ENCODE measurements around the gene SMIM20. TPM values are rescaled to one million over a fixed set of nuclear protein-coding genes. Genes with fewer than 3 reads are reported as not detected.

The SMIM20 gene
- total RNA-seq, 1 donor from 2014 or later = 25.2 TPM

DNA sequence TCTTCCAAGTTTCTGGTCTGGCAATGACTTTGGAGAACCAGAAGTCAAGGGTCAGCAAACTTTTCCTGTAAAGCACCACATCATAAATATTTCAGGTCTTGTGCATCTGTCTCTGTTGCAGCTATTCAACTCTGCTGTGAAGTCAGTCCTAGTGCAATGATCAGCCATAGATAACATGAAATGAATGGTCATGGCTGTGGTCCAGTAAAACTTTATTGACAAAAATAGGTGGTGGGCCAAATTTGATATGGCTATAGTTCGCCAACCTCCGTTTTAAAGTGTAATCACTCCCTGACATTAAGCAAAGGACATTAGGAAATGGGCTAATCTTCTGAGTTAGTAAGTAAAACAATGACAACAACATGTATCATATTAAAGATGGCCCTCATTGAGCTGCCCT, 30.5 kb upstream of the SMIM20 start:
- no peak for ATAC-seq
- no peak for DNase-seq
- Histone ChIP-seq H3K36me3 (no peaks in the 10 kb centered on the region), H3K27me3 (no peaks in the 10 kb centered on the region), H3K4me3 (no peak overlapping the region), H3K4me1 (peaks cover 5% of the 10 kb centered on the region), H3K27ac (no peak overlapping the region), H3K9me3 (no peaks in the 10 kb centered on the region)
- intact Hi-C loops (cut with DNase I) = no loop called here
- TF ChIP-seq, protein P1, sequence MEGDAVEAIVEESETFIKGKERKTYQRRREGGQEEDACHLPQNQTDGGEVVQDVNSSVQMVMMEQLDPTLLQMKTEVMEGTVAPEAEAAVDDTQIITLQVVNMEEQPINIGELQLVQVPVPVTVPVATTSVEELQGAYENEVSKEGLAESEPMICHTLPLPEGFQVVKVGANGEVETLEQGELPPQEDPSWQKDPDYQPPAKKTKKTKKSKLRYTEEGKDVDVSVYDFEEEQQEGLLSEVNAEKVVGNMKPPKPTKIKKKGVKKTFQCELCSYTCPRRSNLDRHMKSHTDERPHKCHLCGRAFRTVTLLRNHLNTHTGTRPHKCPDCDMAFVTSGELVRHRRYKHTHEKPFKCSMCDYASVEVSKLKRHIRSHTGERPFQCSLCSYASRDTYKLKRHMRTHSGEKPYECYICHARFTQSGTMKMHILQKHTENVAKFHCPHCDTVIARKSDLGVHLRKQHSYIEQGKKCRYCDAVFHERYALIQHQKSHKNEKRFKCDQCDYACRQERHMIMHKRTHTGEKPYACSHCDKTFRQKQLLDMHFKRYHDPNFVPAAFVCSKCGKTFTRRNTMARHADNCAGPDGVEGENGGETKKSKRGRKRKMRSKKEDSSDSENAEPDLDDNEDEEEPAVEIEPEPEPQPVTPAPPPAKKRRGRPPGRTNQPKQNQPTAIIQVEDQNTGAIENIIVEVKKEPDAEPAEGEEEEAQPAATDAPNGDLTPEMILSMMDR (IDR thresholded peaks at IDR 0.05) = no peak

DNA sequence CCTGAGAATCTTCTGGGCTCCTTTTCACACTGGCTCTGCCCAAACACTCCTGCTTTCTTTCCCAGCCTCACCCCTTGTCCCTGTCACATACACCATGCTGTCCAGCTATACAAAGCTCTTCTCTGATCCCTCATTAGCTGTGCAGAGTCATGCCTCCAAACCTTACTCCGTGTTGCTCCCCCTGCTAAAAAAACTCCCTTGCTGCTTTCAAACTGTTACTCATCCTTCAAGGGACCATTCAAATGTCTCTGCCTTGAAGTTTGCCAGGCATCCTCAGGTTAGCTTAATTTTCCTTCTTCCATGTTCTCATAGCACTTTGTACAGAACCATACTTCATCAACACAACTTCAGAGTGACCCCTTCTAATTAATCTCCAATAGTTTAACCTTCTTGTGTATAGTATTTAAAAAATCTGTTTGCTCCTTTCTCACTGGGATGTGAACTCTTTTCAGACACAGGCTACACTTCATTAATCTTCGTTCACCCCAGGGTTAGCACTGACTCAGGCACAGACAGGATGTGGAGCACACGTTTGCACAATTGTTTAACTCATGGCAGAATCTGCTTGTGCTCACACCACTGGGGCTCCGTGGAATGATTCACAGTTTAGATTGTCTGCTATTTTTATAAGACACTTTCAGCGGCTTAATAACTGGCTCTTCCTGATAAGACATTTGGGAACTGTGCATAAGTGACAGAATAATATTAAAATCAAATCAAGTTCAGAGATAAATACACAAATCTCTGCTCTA, 29.8 kb upstream of the SMIM20 start:
- peaks cover 5% of the 10 kb centered on the region for H3K4me1 ChIP-seq
- no peak overlapping the region for H3K4me3 ChIP-seq
- ATAC-seq (peak; percentile 17), DNase-seq (no peak)
- TF ChIP-seq, protein P1 (IDR thresholded peaks at IDR 0.05) = no peak
- H3K27me3 ChIP-seq = no peaks in the 10 kb centered on the region
- H3K27ac ChIP-seq = no peak overlapping the region
- H3K36me3 ChIP-seq = no peaks in the 10 kb centered on the region
- intact Hi-C loops (cut with DNase I) = no loop called here
- no peaks in the 10 kb centered on the region for H3K9me3 ChIP-seq

GRCh38 chr4:25888781-25889180, 25.2 kb upstream of the SMIM20 start:
- no peak overlapping the region for H3K27ac ChIP-seq
- intact Hi-C loops (cut with DNase I) = no loop called here
- no peaks in the 10 kb centered on the region for H3K36me3 ChIP-seq
- TF ChIP-seq, protein P1 (IDR thresholded peaks at IDR 0.05) = no peak
- DNase-seq (no peak), ATAC-seq (no peak)
- H3K4me3 ChIP-seq = no peak overlapping the region
- no peaks in the 10 kb centered on the region for H3K9me3 ChIP-seq
- no peaks in the 10 kb centered on the region for H3K4me1 ChIP-seq
- H3K27me3 ChIP-seq = no peaks in the 10 kb centered on the region

GRCh38 chr4:25889589-25890503, 24.2 kb upstream of the SMIM20 start:
- no peak for ATAC-seq
- no peak for DNase-seq
- no peaks in the 10 kb centered on the region for H3K36me3 ChIP-seq
- H3K4me3 ChIP-seq = no peak overlapping the region
- H3K27me3 ChIP-seq = no peaks in the 10 kb centered on the region
- no peaks in the 10 kb centered on the region for H3K4me1 ChIP-seq
- H3K9me3 ChIP-seq = no peaks in the 10 kb centered on the region
- no peak overlapping the region for H3K27ac ChIP-seq
- intact Hi-C loops (cut with DNase I) = no loop called here
- TF ChIP-seq, protein P1 (IDR thresholded peaks at IDR 0.05) = no peak

GRCh38 chr4:25890571-25891485, 23.2 kb upstream of the SMIM20 start:
- no peak for ATAC-seq
- no peaks in the 10 kb centered on the region for H3K4me1 ChIP-seq
- TF ChIP-seq, protein P1 (IDR thresholded peaks at IDR 0.05) = no peak
- H3K36me3 ChIP-seq = no peaks in the 10 kb centered on the region
- H3K27me3 ChIP-seq = no peaks in the 10 kb centered on the region
- intact Hi-C loops (cut with DNase I) = no loop called here
- no peak overlapping the region for H3K27ac ChIP-seq
- no peak for DNase-seq
- H3K9me3 ChIP-seq = no peaks in the 10 kb centered on the region
- no peak overlapping the region for H3K4me3 ChIP-seq

Data from upper lobe of right lung (tissue), 1 donor.